OCI-LY7 (cell line): ENCODE results near the gene SOX4. TPM values are rescaled to one million over a fixed set of nuclear protein-coding genes. Genes with fewer than 3 reads are reported as not detected.

Source experiments
- BruUV-seq: library from RNA; stranded (reverse); fragments of 400-500 nt; replicated peaks from 2 replicates; lab custom pipeline; 2021; lab: Mats Ljungman, UMichigan
- CTCF ChIA-PET: fragments of 300-600 bp; sonication (Branson Sonifier 250); formaldehyde crosslinking; loops from one replicate; lab custom pipeline; 2022; ENCODE audit warnings: antibody characterized with exemption; ENCODE audit not compliant: unreplicated experiment; lab: Charles Lee
- POLR2A ChIA-PET: fragments of 300-600 bp; sonication (Branson Sonifier 250); formaldehyde crosslinking; loops from one replicate; lab custom pipeline; 2022; ENCODE audit warnings: antibody characterized with exemption; lab: Charles Lee
- DNase-seq: peaks from one replicate; pipeline ENCODE4 v3.0.0-alpha.2; 2015; ENCODE audit warnings: low spot score
- H2AFZ ChIP-seq: fragments of 200-600 bp; sonication (generic), shearing (Covaris generic); 2 replicates; pipeline ENCODE4 v1.6.1; 2014; ENCODE audit warnings: mild to moderate bottlenecking, antibody characterized with exemption, low read length, moderate library complexity
- H3K27ac ChIP-seq: fragments of 200-600 bp; sonication (generic); 2 replicates; pipeline ENCODE4 v1.5.1; 2014; ENCODE audit warnings: mixed run types, low read depth, mild to moderate bottlenecking, moderate library complexity, low read length, inconsistent platforms; ENCODE audit not compliant: poor library complexity, severe bottlenecking
- H3K36me3 ChIP-seq: fragments of 200-600 bp; sonication (generic); 2 replicates; pipeline ENCODE4 v1.6.1; 2014; ENCODE audit warnings: mild to moderate bottlenecking, antibody characterized with exemption, low read length, moderate library complexity, mixed read lengths; ENCODE audit not compliant: insufficient read depth
- H3K4me1 ChIP-seq: fragments of 200-600 bp; sonication (generic); 2 replicates; pipeline ENCODE4 v1.5.1; 2014; ENCODE audit warnings: mild to moderate bottlenecking, low read length; ENCODE audit not compliant: insufficient read depth, poor library complexity, severe bottlenecking
- H3K4me2 ChIP-seq: fragments of 200-600 bp; sonication (generic); 2 replicates; pipeline ENCODE4 v1.6.1; 2014; ENCODE audit warnings: mild to moderate bottlenecking, low read length
- H3K4me3 ChIP-seq: fragments of 200-600 bp; sonication (generic); 2 replicates; pipeline ENCODE4 v1.5.1; 2014; ENCODE audit warnings: mild to moderate bottlenecking, low read depth, low read length; ENCODE audit not compliant: poor library complexity, severe bottlenecking
- H3K79me2 ChIP-seq: fragments of 200-600 bp; sonication (generic); 2 replicates; pipeline ENCODE4 v1.6.1; 2016; ENCODE audit warnings: low read depth, mild to moderate bottlenecking, low read length, moderate library complexity, mixed read lengths; ENCODE audit not compliant: insufficient read depth
- H3K9me2 ChIP-seq: fragments of 200-600 bp; sonication (generic); 2 replicates; pipeline ENCODE4 v1.6.1; 2016; ENCODE audit warnings: mild to moderate bottlenecking, low read length, mixed read lengths; ENCODE audit not compliant: insufficient read depth
- H3K9me3 ChIP-seq: fragments of 200-600 bp; sonication (generic); 2 replicates; pipeline ENCODE4 v1.6.1; 2014; ENCODE audit warnings: mild to moderate bottlenecking, mixed run types, low read length, mixed read lengths
- H4K20me1 ChIP-seq: fragments of 200-600 bp; sonication (generic); 2 replicates; pipeline ENCODE4 v1.6.1; 2014; ENCODE audit warnings: mild to moderate bottlenecking, antibody characterized with exemption, low read length, moderate library complexity, mixed read lengths; ENCODE audit not compliant: insufficient read depth
- EZH2phosphoT487 ChIP-seq: fragments of 200-600 bp; sonication (generic); IDR thresholded peaks from 2 replicates; pipeline ENCODE4 v1.6.1; 2018; ENCODE audit warnings: low read depth, borderline replicate concordance, mild to moderate bottlenecking, mixed run types, antibody characterized with exemption, low read length, moderate library complexity, mixed read lengths
- intact Hi-C: fragments of 100-400 bp; cut with micrococcal nuclease; formaldehyde crosslinking; loops from one replicate; pipeline ENCODE4 v1.10.0; 2022; ENCODE audit not compliant: unreplicated experiment
- total RNA-seq, 2 experiments: library from RNA; depleted of rRNA in 1 of 2; stranded (reverse); fragments of >200 nt in 1 of 2; shearing (Covaris generic) in 1 of 2; gene quantifications; 2 replicates each; pipeline ENCODE4 v1.2.3, GENCODE V29; 2014 to 2022
- TF ChIP-seq, protein P1 (sequence below): fragments of 200-600 bp; sonication (generic); conservative IDR thresholded peaks from 2 replicates; pipeline ENCODE4 v1.5.1; 2014; ENCODE audit warnings: mild to moderate bottlenecking, antibody characterized with exemption, low read length, moderate library complexity, mixed read lengths

SOX4 gene
- total RNA-seq, 2 experiments from 2014 or later: 55.2 to 58.1 TPM

GRCh38 chr6:21578523-21578922 lies 15.0 kb upstream of the SOX4 start:
- Histone ChIP-seq H3K9me2 (no peaks in the 10 kb centered on the region), H3K27ac (no peak overlapping the region), H3K4me1 (no peaks in the 10 kb centered on the region), H3K4me3 (no peak overlapping the region), H3K79me2 (no peaks in the 10 kb centered on the region), H3K36me3 (no peaks in the 10 kb centered on the region), H3K4me2 (no peak overlapping the region), H4K20me1 (no peaks in the 10 kb centered on the region), H3K9me3 (no peaks in the 10 kb centered on the region), H2AFZ (no peak overlapping the region)
- intact Hi-C loops: no loop called here
- POLR2A ChIA-PET: no interaction called here
- CTCF ChIA-PET: no interaction called here
- BruUV-seq: no TSS peak
- DNase-seq: no peak
- no peak for TF ChIP-seq EZH2phosphoT487
- TF ChIP-seq, protein P1, sequence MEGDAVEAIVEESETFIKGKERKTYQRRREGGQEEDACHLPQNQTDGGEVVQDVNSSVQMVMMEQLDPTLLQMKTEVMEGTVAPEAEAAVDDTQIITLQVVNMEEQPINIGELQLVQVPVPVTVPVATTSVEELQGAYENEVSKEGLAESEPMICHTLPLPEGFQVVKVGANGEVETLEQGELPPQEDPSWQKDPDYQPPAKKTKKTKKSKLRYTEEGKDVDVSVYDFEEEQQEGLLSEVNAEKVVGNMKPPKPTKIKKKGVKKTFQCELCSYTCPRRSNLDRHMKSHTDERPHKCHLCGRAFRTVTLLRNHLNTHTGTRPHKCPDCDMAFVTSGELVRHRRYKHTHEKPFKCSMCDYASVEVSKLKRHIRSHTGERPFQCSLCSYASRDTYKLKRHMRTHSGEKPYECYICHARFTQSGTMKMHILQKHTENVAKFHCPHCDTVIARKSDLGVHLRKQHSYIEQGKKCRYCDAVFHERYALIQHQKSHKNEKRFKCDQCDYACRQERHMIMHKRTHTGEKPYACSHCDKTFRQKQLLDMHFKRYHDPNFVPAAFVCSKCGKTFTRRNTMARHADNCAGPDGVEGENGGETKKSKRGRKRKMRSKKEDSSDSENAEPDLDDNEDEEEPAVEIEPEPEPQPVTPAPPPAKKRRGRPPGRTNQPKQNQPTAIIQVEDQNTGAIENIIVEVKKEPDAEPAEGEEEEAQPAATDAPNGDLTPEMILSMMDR: no peak

DNA sequence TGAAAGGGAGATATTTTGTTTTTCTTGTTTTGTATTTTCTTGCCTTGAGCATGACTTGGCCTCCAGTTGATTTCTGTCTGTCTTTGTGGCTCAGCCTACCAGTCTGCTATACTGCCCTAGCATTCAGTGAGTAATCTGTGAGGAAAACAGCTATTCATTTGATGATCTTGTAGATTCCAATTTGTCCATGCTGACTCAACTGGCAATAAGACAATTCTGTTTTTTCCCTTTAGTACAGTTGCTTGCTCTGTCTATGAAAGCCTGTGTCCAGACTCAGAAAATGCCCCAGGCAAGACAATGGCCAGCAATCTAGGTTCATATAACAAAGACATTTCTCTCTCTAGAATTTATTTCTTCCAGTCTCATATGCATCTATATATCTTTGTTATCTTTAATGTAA lies 10.9 kb upstream of the SOX4 start:
- Histone ChIP-seq H4K20me1 (no peaks in the 10 kb centered on the region), H3K79me2 (no peaks in the 10 kb centered on the region), H3K27ac (no peak overlapping the region), H2AFZ (no peak overlapping the region), H3K9me2 (no peaks in the 10 kb centered on the region), H3K4me2 (no peak overlapping the region), H3K4me3 (no peak overlapping the region), H3K4me1 (peaks cover 3% of the 10 kb centered on the region), H3K9me3 (no peaks in the 10 kb centered on the region), H3K36me3 (no peaks in the 10 kb centered on the region)
- ChIA-PET CTCF (no interaction called here), POLR2A (interaction anchor here (0.9 kb wide), 1 partner anchor 11 kb away, joined by 6 read pairs; the partner anchor contains the start of gene SOX4)
- DNase-seq: no peak
- BruUV-seq: no TSS peak
- TF ChIP-seq, protein P1: no peak
- no peak for TF ChIP-seq EZH2phosphoT487
- intact Hi-C loops: no loop called here

GRCh38 chr6:21586300-21586699 lies 7.3 kb upstream of the SOX4 start:
- Histone ChIP-seq H3K27ac (no peak overlapping the region), H3K9me2 (no peaks in the 10 kb centered on the region), H3K4me1 (peaks cover 17% of the 10 kb centered on the region), H2AFZ (no peak overlapping the region), H4K20me1 (no peaks in the 10 kb centered on the region), H3K4me2 (no peak overlapping the region; the same call in 1 of the 2 replicates), H3K36me3 (no peaks in the 10 kb centered on the region), H3K79me2 (no peaks in the 10 kb centered on the region), H3K4me3 (no peak overlapping the region), H3K9me3 (no peaks in the 10 kb centered on the region)
- intact Hi-C loops: no loop called here
- BruUV-seq: no TSS peak
- no peak for TF ChIP-seq EZH2phosphoT487
- TF ChIP-seq, protein P1: no peak
- CTCF ChIA-PET: no interaction called here
- no peak for DNase-seq
- POLR2A ChIA-PET: no interaction called here
